HG02884 (cell line): ENCODE results near the gene DRAM1.
A peak's percentile ranks its signal among the peaks of the same experiment; 100 is the strongest.
"Not testable (repeated sequence)": the region's sequence is repeated elsewhere in the genome, so short reads cannot be mapped to it uniquely, and the experiment has no call there.

Source experiments
- ATAC-seq: cut with Tn5 transposase; IDR thresholded peaks from one replicate; pipeline ENCODE4 v1.9.1; 2021; ENCODE audit warnings: mild to moderate bottlenecking, moderate library complexity; ENCODE audit not compliant: unreplicated experiment

DRAM1 gene

GRCh38 chr12:101858361-101858760, 19.0 kb upstream of the DRAM1 start:
- ATAC-seq, result no peak

DNA sequence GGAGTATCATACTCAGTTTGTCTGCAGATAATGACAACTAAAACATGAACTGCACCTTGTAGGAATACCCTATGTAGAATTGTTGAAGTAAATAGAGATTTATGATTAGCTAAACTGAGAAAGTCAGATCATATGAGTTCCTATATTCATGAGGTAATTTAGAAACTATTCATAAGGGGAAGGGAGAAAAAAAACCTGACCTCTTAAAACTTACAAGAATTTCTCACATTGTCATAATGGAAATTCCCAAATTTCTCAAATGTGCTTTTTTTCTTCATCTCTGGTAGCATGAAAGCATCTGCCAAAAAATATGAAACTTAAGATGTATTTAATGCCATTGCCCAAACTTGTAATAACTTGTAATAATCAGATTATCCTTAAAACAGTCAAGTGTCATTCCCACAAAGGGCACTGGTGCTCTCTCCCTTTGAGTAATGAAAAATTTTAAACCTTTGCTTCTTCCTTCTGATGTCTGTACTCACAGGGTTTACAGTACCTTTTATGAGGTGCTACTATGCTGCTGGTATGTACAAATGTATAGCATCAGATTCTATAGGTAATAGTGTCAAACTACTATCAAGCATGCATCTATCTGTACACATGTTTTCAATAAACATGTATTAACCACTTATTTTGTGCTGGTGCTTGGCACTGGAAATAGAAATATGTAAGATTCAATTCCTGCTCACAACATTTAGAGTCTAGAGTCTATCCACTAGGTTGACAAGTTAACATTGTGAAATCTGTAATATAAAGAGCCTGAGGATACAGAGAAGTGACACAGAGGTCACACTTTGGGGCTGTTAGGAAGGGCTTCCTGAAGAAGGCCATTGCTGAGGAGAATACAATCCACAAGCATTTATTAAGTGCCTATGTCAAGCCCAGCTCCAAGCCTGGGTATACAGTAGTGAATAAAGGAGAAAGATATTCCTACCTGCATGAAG, 17.4 kb upstream of the DRAM1 start:
- peak; percentile 42 for ATAC-seq

- not testable (repeated sequence) for ATAC-seq
Observed at GRCh38 chr12:101861688-101862087, 15.7 kb upstream of the DRAM1 start.

DNA sequence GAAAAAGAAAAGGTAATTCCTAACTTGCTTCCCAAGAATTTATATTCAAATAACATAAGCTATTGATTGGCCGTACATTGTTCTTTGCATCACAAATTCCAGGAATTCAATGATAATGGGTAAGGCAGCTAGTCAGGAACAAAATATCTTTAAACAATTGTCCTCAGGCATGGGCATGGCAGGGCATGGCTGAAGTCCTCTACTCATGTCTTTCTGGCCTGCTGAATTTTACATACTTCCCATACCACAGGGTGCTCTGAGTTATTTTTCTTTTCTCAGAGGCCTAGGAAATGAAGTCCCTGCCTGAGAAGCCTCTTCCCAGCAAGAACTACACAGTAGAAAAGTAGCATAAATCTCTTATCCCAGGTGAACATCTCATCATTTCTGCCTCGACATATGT, 15.1 kb upstream of the DRAM1 start:
- ATAC-seq, result no peak

GRCh38 chr12:101863981-101864380, 13.4 kb upstream of the DRAM1 start:
- no peak for ATAC-seq

GRCh38 chr12:101866615-101867373, 10.6 kb upstream of the DRAM1 start:
- no peak for ATAC-seq

GRCh38 chr12:101867619-101868018, 9.8 kb upstream of the DRAM1 start:
- not testable (repeated sequence) for ATAC-seq

DNA sequence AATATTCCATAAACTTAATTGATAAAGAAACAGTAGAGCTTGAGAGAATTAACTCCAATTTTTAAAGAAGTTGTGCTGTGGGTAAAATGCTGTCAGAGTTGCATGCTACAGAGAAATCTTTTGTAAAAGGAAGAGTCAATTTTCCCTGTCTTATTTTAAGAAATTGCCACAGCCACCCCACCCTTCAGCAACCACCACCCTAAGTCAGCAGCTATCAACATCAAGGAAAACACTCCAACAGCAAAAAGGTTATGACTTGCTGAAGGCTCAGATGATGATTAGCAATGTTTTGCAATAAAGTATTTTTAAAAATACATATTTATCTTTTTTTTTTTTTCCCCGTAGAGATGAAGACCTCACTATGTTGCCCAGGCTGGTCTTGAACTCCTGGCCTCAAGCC, 6.5 kb upstream of the DRAM1 start:
- ATAC-seq, result no peak

- no peak for ATAC-seq
Observed at GRCh38 chr12:101875162-101875561, 2.2 kb upstream of the DRAM1 start.

DNA sequence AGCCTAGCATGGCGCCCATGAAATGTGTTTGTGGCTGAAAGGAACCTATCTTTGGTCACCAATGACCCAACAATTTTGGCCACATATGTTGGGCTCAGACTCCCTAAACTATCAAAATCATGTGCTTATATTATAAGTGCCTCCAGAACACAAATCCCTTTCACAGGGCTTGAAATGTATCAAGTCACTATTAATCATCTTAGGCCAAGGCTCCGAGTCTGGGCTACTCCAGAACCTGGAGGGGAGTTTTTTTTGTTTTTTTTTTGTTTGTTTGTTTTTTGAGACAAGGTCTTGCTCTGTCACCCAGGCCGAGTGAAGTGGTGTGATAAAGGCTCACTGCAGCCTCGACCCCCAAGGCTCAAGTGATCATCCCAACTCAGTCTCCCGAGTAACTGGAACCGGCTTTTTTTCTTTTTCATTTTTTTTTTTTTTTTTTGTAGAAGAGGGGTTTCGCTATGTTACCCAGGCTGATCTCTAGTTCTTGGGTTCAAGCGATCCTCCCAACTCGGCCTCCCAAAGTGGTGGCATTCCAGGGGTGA, 989 bp upstream of the DRAM1 start:
- no peak for ATAC-seq

DNA sequence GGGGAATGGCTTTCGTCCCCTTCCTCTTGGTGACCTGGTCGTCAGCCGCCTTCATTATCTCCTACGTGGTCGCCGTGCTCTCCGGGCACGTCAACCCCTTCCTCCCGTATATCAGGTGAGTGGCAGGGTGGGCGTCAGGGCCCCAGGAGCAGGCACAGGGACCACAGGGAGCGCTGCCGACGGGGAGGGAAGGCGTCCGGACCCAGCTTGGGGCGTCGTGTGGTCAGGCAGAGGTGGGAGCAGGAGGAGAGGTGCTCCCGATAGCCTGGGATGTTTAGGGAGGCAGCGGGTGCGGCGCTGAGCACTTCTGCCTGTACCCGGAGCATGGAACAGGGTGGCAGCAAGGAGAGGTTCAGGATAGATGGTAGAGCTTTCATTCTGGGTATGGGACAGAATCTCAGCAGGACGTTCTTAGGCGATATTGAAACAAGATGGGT, 444 bp downstream of the DRAM1 start:
- peak; percentile 21 for ATAC-seq

DNA sequence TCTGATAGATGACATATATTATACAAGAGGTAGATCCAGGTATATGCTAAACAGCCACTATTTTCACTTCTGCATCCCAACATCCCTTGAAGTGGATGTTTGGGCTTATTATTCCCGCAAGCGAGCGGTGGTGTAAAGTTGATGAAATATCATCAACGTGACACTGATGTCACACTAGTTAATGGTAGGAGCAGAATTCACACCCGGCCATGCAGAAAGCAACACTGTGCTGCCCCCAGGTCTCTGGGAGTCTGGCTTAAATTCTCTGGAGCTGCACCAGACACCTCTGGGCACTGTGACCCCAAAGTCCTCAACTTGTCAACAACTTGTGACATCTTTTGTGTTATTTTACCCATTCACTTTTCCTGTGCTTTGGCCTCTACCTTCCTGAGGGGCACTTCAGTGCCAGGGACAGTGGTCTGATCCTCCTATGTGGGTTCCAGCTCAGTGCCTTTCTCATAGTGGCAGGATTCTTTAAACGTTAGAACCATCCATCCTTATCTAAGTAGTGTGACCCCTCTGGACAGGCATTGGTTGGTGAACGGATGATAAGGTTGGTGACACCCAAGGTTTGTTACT, 952 bp downstream of the DRAM1 start:
- no peak for ATAC-seq

- no peak for ATAC-seq
Observed at GRCh38 chr12:101880769-101881168, 3.4 kb downstream of the DRAM1 start.

DNA sequence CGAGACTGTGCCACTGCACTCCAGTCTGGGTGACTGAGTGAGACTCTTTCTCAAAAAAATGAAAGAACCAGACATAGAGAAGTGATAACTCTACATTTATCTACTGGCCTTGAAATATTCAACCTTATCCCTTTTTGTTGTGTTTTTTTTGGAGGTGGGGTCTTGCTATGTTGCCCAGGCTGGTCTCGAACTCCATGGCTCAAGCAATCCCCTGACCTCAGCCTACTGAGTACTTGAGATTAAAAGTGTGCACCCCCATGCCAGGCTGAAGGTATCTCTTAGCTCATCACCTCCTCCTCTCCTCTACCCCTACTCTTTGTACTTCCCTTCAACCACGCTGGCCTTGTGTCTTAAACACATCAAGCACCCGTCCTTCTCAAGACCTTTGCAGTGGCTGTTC, 3.8 kb downstream of the DRAM1 start:
- ATAC-seq, result no peak

- ATAC-seq, result no peak
Observed at GRCh38 chr12:101884174-101884573, 6.8 kb downstream of the DRAM1 start.

DNA sequence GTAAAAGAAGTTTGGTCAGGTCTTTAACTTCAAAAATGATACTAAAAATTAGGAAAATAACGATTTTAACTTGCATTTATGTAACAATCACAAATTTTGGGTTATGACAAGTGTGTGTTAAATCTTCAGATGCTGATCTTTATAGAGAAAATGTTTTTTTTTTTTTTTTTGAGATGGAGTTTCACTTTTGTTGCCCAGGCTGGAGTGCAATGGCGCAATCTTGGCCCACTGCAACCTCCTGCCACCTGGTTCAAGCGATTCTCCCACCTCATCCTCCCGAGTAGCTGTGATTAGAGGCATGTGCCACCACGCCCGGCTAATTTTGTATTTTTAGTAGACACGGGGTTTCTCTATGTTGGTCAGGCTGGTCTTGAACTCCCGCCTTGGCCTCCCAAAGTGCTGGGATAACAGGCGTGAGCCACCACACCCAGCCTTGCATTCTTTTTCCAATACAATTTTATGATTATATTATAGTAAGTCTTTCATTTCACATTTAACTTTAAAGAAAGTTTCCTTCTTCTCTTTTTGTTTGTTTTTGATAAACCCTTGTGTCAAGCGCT, 7.5 kb downstream of the DRAM1 start:
- not testable (repeated sequence) for ATAC-seq

GRCh38 chr12:101885912-101886561, 8.7 kb downstream of the DRAM1 start:
- no peak for ATAC-seq

DNA sequence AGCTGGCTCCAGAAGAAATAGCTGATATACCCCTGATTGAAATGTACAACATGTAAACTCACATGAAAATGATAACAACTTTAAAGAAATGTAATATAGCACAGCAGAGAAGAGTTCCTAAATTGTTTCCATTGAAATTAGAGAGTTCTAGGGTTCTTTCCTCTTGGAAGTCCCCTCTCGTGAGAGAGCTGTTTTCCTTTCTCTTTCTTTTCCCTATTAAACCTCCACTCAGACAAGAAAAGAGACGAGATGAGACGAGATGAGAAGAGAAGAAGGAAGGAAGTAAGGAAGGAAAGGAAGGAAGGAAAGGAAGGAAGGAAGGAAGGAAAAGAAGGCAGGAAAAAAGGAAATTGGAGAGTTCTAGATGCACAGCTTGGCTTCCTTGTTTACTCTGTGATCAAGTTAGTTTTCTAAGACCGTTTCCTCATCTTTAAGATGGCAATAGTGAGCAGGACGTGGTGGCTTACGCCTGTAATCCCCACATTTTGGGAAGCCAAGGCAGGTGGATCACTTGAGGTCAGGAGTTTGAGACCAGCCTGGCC, 11.9 kb downstream of the DRAM1 start:
- no peak for ATAC-seq

DNA sequence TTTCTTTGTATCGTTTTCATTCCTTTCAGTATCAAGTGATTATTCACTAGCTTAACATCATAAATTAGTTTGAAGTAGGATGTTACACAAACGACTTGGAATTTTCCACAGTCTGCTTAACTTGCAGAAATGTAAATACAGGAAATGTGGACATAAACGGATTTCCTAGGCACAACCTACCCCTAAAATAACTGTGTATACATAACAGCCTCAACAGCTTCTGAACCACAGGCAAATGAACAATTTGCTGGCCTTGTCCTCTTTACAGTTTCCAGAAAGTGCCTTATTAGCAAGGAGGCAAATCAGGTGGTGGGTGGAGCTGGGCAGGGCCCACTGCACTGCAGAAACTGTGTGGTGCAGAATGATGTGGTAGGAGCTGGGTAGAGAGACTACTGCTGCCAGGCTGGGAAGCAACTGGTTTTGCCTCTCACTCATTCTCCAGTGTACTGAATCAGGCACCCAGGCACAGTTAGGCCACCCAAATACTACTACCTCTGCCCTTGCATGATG, 14.1 kb downstream of the DRAM1 start:
- ATAC-seq, result peak; percentile 87

- no peak for ATAC-seq
Observed at GRCh38 chr12:101892794-101893193, 15.4 kb downstream of the DRAM1 start.
